Fibroblast of pulmonary artery (primary cell): ENCODE results near the gene HOXA11.
A peak's percentile ranks its signal among the peaks of the same experiment; 100 is the strongest.

ENCODE experiments used
- DNase-seq: peaks from one replicate; pipeline ENCODE4 v3.0.0-alpha.2; 2010; ENCODE audit warnings: low read depth
- H3K4me3 ChIP-seq: replicated peaks from 2 replicates; pipeline ENCODE4 v1.5.1; 2011; ENCODE audit warnings: low read depth, mild to moderate bottlenecking, control low read depth, low read length, moderate library complexity
- CTCF ChIP-seq: IDR thresholded peaks from 2 replicates; pipeline ENCODE4 v1.5.1; 2011; ENCODE audit warnings: mild to moderate bottlenecking, control low read depth, low read length, inconsistent platforms; ENCODE audit errors: missing control alignments

Gene HOXA11

GRCh38 chr7:27182861-27183681 lies 2.0 kb downstream of the HOXA11 start:
- TF ChIP-seq CTCF = no peak
- DNase-seq = no peak
- H3K4me3 ChIP-seq = no peak overlapping the region

GRCh38 chr7:27182285-27182841 lies 2.7 kb downstream of the HOXA11 start:
- no peak for DNase-seq
- TF ChIP-seq CTCF = no peak
- no peak overlapping the region for H3K4me3 ChIP-seq

GRCh38 chr7:27181795-27182275 lies 3.2 kb downstream of the HOXA11 start:
- no peak for DNase-seq
- H3K4me3 ChIP-seq = no peak overlapping the region
- no peak for TF ChIP-seq CTCF

GRCh38 chr7:27180431-27181420 lies 4.3 kb downstream of the HOXA11 start:
- DNase-seq = no peak
- no peak overlapping the region for H3K4me3 ChIP-seq
- TF ChIP-seq CTCF = no peak

GRCh38 chr7:27179503-27180430 lies 5.3 kb downstream of the HOXA11 start:
- peak; percentile 43 for DNase-seq
- peak; percentile 64 for TF ChIP-seq CTCF
- no peak overlapping the region for H3K4me3 ChIP-seq

GRCh38 chr7:27179030-27179429 lies 6.0 kb downstream of the HOXA11 start:
- DNase-seq = no peak
- TF ChIP-seq CTCF = no peak
- H3K4me3 ChIP-seq = no peak overlapping the region
